Adipocyte (in vitro differentiated cells): ENCODE measurements around the gene CEMP1.

Source experiments
- DNase-seq: peaks from one replicate; pipeline ENCODE4 v3.0.0-alpha.2; 2015; ENCODE audit warnings: low read depth
- H3K27me3 ChIP-seq: replicated peaks from 2 replicates; pipeline ENCODE4 v1.7.0; 2013; ENCODE audit warnings: mild to moderate bottlenecking, low read length, moderate library complexity; ENCODE audit not compliant: control insufficient read depth, insufficient read depth
- H3K36me3 ChIP-seq: 2 replicates; pipeline ENCODE4 v1.7.0; 2013; ENCODE audit warnings: low read length, mild to moderate bottlenecking, moderate library complexity; ENCODE audit not compliant: control insufficient read depth, insufficient read depth, severe bottlenecking
- H3K4me1 ChIP-seq: 2 replicates; pipeline ENCODE4 v1.7.0; 2013; ENCODE audit warnings: mild to moderate bottlenecking, low read length, moderate library complexity; ENCODE audit not compliant: control insufficient read depth, insufficient read depth
- H3K4me3 ChIP-seq: 2 replicates; pipeline ENCODE4 v1.7.0; 2013; ENCODE audit warnings: mild to moderate bottlenecking, low read length, moderate library complexity
- H3K9ac ChIP-seq: 2 replicates; pipeline ENCODE4 v1.7.0; 2013; ENCODE audit warnings: mild to moderate bottlenecking, low read length, moderate library complexity
- H3K9me3 ChIP-seq: 2 replicates; pipeline ENCODE4 v1.7.0; 2013; ENCODE audit warnings: mild to moderate bottlenecking, low read length, moderate library complexity; ENCODE audit not compliant: control insufficient read depth

The CEMP1 gene

DNA sequence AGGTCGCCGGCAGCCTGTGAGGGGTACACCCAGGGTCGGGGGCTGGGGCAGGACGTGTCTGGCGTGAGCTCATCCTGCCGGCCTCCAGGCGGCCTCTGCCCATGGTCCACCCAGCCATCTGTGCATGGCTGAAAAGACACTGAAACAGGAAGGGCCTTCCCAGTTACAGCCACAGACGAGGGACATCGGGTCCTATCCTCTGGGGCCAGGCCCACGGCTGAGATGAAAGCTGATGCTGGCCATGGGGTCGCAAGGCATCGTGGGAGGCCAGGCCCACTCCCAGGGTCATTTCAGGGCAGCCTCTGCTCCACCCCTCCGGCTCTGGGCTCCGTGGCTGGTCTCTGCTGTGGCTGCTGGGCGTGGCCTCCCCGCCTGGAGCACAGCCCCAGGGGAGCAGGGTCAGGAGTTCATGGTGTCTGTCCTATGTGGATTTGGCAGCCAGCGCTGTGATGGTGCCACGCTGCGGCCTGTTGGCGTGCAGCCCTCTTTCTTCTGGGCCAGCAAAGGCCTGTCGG, 34.0 kb downstream of the CEMP1 start:
- peaks cover 8% of the 10 kb centered on the region for H3K36me3 ChIP-seq
- H3K4me1 ChIP-seq = peaks cover 30% of the 10 kb centered on the region
- H3K4me3 ChIP-seq = peak overlapping the region; percentile 39
- DNase-seq = no peak
- H3K27me3 ChIP-seq = no peaks in the 10 kb centered on the region
- no peaks in the 10 kb centered on the region for H3K9me3 ChIP-seq
- peak overlapping the region; percentile 69 for H3K9ac ChIP-seq

DNA sequence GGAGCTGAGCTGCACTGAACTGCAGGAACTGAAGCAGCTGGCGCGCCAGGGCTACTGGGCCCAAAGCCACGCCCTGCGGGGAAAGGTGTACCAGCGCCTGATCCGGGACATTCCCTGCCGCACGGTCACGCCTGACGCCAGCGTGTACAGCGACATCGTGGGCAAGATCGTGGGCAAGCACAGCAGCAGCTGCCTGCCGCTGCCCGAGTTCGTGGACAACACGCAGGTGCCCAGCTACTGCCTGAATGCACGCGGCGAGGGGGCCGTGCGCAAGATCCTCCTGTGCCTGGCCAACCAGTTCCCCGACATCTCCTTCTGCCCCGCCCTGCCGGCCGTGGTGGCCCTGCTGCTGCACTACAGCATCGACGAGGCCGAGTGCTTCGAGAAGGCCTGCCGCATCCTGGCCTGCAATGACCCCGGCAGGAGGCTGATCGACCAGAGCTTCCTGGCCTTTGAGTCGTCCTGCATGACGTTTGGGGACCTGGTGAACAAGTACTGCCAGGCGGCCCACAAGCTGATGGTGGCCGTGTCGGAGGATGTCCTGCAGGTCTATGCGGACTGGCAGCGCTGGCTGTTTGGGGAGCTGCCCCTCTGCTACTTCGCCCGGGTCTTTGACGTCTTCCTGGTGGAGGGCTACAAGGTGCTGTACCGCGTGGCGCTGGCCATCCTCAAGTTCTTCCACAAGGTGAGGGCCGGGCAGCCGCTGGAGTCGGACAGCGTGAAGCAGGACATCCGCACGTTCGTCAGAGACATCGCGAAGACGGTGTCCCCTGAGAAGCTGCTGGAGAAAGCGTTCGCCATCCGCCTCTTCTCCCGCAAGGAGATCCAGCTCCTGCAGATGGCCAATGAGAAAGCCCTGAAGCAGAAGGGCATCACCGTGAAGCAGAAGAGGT, 34.7 kb downstream of the CEMP1 start:
- no peaks in the 10 kb centered on the region for H3K9me3 ChIP-seq
- H3K36me3 ChIP-seq = peaks cover 8% of the 10 kb centered on the region
- DNase-seq = no peak
- no peak overlapping the region for H3K4me3 ChIP-seq
- H3K9ac ChIP-seq = no peak overlapping the region
- H3K4me1 ChIP-seq = peaks cover 23% of the 10 kb centered on the region
- H3K27me3 ChIP-seq = no peaks in the 10 kb centered on the region

DNA sequence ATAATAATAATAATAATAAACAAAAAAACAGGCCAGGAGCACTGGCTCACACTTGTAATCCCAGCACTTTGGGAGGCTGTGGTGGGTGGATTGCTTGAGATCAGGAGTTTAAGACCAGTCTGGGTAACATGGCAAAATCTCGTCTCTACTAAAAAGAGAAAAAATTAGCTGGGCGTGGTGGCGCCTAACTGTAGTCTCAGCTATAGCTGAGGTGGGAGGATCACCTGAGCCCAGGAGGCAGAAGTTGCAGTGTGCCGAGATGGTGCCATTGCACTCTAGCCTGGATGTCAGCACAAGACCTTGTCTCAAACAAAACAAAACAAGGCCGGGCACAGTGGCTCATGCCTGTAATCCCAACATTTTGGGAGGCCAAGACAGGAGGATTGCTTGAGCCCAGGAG, 36.2 kb downstream of the CEMP1 start:
- Histone ChIP-seq H3K4me3 (no peak overlapping the region), H3K9me3 (no peaks in the 10 kb centered on the region), H3K27me3 (no peaks in the 10 kb centered on the region), H3K4me1 (peaks cover 20% of the 10 kb centered on the region), H3K9ac (no peak overlapping the region), H3K36me3 (peaks cover 8% of the 10 kb centered on the region)
- DNase-seq = no peak

DNA sequence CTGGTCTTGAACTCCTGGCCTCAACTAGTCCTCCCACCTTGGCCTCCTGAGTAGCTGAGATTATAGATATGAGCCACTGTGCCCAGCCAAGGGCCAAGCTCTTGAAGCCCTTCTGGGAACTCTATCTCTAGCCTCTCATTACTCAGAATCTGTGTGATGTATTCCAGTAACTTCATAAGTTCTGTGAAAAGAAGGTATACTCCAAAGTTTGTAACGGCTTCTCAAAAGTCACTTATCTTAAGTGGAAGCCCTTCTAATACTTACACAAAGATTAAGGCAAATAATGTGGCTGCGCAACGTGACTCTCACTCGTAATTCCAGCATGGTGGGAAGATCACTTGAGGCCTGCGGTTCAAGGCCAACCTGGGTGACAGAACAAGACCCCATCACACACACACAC, 36.6 kb downstream of the CEMP1 start:
- no peak overlapping the region for H3K4me3 ChIP-seq
- H3K36me3 ChIP-seq = peaks cover 8% of the 10 kb centered on the region
- no peak for DNase-seq
- no peak overlapping the region for H3K9ac ChIP-seq
- H3K4me1 ChIP-seq = peaks cover 20% of the 10 kb centered on the region
- H3K27me3 ChIP-seq = no peaks in the 10 kb centered on the region
- H3K9me3 ChIP-seq = no peaks in the 10 kb centered on the region

DNA sequence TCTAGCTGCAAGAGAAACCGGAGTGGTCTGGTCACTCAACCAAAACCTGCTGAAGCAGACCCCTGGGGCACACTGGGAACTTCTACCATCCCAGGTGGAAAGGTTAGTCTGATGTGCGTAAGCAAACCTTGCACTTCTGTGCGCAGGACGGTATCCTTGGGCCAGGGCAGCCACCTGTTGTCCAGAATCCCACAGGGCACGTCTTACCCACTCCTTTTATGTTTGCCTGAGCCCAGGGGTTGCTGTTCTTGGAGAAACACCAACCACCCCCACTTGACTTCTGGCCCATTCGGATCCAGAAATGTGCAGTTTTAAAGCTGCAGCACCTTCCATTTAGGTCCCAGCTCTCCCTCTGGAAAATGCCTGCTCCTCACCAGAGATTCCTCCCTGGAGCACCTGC, 37.6 kb downstream of the CEMP1 start:
- peaks cover 8% of the 10 kb centered on the region for H3K36me3 ChIP-seq
- peaks cover 17% of the 10 kb centered on the region for H3K4me1 ChIP-seq
- no peak overlapping the region for H3K4me3 ChIP-seq
- no peak overlapping the region for H3K9ac ChIP-seq
- no peaks in the 10 kb centered on the region for H3K9me3 ChIP-seq
- no peaks in the 10 kb centered on the region for H3K27me3 ChIP-seq
- no peak for DNase-seq

DNA sequence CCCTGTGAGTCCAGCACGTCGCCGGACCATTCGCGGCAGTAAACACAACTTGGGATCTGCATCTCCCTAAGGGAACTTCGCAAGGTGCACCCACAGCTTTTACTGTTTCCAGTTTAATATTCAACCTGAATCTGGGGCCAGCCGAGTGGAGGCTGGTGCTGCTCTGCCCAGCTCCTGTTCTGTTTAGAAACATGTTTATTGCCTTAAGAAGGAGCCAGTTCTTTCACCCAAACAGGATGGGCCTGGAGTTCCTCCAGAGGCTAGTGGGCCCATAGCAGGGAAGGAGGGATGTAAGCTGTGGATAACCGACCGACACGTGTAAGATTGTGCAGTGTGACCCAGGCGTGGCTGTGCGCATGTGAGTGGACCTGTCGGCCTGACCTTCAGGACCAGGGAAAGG, 38.9 kb downstream of the CEMP1 start:
- DNase-seq = no peak
- Histone ChIP-seq H3K4me1 (peaks cover 4% of the 10 kb centered on the region), H3K4me3 (no peak overlapping the region), H3K36me3 (peaks cover 8% of the 10 kb centered on the region), H3K9me3 (no peaks in the 10 kb centered on the region), H3K9ac (no peak overlapping the region), H3K27me3 (no peaks in the 10 kb centered on the region)

DNA sequence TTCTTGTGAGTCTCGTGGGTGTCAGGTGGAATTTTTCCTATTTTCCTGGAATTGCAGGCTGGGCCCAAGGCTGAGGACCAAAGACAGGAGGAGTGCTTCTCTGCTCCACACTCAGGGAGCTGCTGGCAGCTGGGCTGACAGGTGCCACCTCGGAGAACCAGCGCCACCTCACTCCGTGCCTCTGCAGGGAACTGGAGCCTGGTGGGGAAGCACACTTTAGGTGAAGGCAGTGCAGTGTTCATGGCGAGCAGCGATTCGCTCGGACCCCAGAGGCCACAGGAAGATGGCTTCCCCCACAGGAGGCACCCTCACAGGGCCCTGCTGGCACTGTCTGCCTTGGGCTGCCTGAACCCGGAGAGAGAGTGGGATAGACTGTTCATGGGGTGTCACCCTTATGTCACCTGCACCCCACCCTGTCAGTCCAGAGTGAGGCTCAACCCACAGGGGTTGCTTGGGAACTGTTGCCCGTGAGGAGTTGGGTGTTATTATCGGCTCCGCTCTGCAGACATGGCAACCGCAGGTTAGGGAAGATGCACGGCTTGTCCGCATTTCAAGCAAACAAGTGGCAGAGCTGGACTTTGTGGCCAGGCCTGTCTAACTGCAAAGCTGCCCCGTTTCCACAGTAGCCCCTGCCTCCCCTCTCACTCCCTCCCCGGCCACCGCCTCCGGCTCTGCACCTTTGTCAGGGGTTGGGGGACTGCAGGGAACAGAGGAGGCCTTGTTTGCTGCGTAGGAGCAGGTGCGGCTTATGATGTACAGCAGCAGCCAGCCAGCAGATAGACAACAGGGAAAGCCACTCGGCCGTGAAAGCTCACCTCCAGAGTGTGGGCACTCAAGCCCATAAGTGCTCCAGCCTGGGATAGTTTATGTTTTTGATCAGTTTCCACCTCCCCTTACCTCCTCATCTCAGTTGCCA, 40.8 kb downstream of the CEMP1 start:
- H3K9ac ChIP-seq = no peak overlapping the region
- no peaks in the 10 kb centered on the region for H3K36me3 ChIP-seq
- H3K4me1 ChIP-seq = no peaks in the 10 kb centered on the region
- H3K9me3 ChIP-seq = no peaks in the 10 kb centered on the region
- DNase-seq = no peak
- H3K27me3 ChIP-seq = no peaks in the 10 kb centered on the region
- no peak overlapping the region for H3K4me3 ChIP-seq

DNA sequence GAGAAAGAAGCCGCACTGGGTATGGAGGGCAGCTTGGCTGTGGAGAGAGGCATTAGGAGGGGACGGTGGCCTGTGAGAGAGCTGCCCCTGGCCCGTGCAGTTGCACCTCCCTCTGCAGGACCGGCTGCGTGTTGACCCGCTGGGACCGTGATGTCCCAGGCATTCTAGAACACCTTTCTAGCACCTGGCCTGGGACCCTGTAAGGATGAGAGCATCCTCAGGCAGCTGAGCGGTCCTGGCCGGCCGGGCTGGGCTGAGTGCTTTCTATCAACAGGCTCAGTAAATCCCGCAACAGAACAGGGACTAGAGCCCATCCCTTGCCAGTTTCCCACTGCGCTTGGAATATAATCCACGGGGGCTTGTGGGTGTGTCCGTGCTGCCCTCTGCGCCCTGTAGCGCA, 41.6 kb downstream of the CEMP1 start:
- no peaks in the 10 kb centered on the region for H3K9me3 ChIP-seq
- peaks cover 7% of the 10 kb centered on the region for H3K4me1 ChIP-seq
- no peak overlapping the region for H3K4me3 ChIP-seq
- H3K36me3 ChIP-seq = no peaks in the 10 kb centered on the region
- H3K9ac ChIP-seq = no peak overlapping the region
- H3K27me3 ChIP-seq = no peaks in the 10 kb centered on the region
- no peak for DNase-seq

DNA sequence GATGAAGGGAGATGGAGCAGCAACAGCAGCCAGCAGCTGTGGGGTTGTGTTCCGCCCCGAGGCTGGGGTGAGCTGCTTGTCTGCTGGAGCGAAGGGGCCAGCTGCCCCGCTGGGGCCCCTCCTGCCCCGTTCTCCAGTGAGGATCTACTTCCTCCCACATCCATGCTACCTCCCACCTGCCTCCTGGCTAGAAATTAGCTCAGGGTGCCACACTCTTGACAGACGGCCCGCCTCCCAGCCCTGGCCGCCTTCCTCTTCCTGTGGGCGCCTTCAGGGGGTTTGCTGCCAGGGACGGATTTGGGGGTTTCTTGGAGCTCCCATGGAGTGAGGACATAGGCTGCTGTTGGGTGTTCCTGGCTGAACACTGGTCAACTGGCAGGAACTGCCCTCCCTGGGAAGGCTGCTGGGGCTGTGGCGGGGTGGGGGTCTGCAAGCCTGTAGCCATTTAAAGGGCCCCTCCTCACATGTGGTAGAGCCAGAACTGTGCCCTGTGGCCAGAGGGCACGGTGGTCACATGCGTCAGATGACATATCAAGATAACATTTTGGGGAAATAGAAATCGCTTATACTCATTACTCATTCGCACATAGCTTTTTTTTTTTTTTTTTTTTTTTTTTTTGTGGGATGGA, 43.2 kb downstream of the CEMP1 start:
- H3K27me3 ChIP-seq = no peaks in the 10 kb centered on the region
- H3K36me3 ChIP-seq = no peaks in the 10 kb centered on the region
- DNase-seq = no peak
- H3K9me3 ChIP-seq = no peaks in the 10 kb centered on the region
- no peak overlapping the region for H3K4me3 ChIP-seq
- no peak overlapping the region for H3K9ac ChIP-seq
- H3K4me1 ChIP-seq = peaks cover 15% of the 10 kb centered on the region

DNA sequence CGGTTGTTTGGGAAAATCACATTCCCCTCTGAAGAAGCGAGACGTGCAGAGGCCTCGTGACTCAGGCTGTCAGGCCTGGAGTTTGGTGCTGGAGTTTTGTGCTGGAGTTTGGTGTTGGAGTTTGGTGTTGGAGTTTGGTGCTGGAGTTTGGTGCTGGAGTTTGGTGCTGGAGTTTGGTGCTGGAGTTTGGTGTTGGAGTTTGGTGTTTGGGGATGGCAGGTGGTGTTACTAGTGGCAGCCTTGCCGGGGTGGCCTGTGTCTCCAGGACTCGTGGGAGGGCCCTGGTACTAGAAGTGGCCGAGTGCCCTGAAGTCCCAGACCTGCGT, 43.7 kb downstream of the CEMP1 start:
- no peaks in the 10 kb centered on the region for H3K27me3 ChIP-seq
- peaks cover 20% of the 10 kb centered on the region for H3K4me1 ChIP-seq
- no peaks in the 10 kb centered on the region for H3K36me3 ChIP-seq
- DNase-seq = no peak
- no peaks in the 10 kb centered on the region for H3K9me3 ChIP-seq
- H3K9ac ChIP-seq = no peak overlapping the region
- no peak overlapping the region for H3K4me3 ChIP-seq
